ENCODE results near the gene CCNQ. TPM values are rescaled to one million over a fixed set of nuclear protein-coding genes. Genes with fewer than 3 reads are reported as not detected.

CCNQ gene
- total RNA-seq, 1 experiment from 2014 or later = 33.9 TPM

GRCh38 chrX:153592966-153593688, 5.8 kb downstream of the CCNQ start:
- intact Hi-C loops (cut with micrococcal nuclease; ENCODE audit: unreplicated experiment) = no loop called here
- Histone ChIP-seq H4K20me1 (ENCODE audit: insufficient read depth) (peaks cover 4% of the 10 kb centered on the region; the same call in 1 of the 2 replicates), H3K4me3 (no peak overlapping the region), H3K36me3 (ENCODE audit: low read depth) (no peaks in the 10 kb centered on the region), H3K4me1 (replicated peaks; ENCODE audit: insufficient read depth) (peaks cover 9% of the 10 kb centered on the region; the same call in 1 of the 2 replicates), H3K79me2 (ENCODE audit: low read depth) (peaks cover 21% of the 10 kb centered on the region), H3K9me2 (ENCODE audit: insufficient read depth) (no peaks in the 10 kb centered on the region), H3K27ac (no peak overlapping the region), H3F3A (ENCODE audit: insufficient read depth, low read depth) (no peaks in the 10 kb centered on the region), H2AFZ (no peak overlapping the region), H3K27me3 (ENCODE audit: insufficient read depth, low read depth) (no peaks in the 10 kb centered on the region), H3K9me3 (ENCODE audit: insufficient read depth, low read depth) (no peaks in the 10 kb centered on the region), H3K4me2 (no peak overlapping the region)
- POLR2A ChIA-PET (ENCODE audit: unreplicated experiment) = no interaction called here
- DNase-seq = no peak
- no TSS peak for BruUV-seq (replicated peaks)
- TF ChIP-seq CTCF (conservative IDR thresholded peaks at IDR 0.05) = no peak
- TF ChIP-seq EZH2 (IDR thresholded peaks at IDR 0.05; ENCODE audit: low read depth) = no peak
- CTCF ChIA-PET = no interaction called here

- Histone ChIP-seq H3K9me3 (ENCODE audit: insufficient read depth, low read depth) (no peaks in the 10 kb centered on the region), H3K79me2 (ENCODE audit: low read depth) (peaks cover 12% of the 10 kb centered on the region; the same call in 1 of the 2 replicates), H3K27me3 (ENCODE audit: insufficient read depth, low read depth) (no peaks in the 10 kb centered on the region), H3K4me2 (no peak overlapping the region), H3K4me3 (no peak overlapping the region), H3K27ac (no peak overlapping the region), H4K20me1 (ENCODE audit: insufficient read depth) (peaks cover 4% of the 10 kb centered on the region; the same call in 1 of the 2 replicates), H2AFZ (no peak overlapping the region), H3K9me2 (ENCODE audit: insufficient read depth) (no peaks in the 10 kb centered on the region), H3K4me1 (replicated peaks; ENCODE audit: insufficient read depth) (no peaks in the 10 kb centered on the region), H3K36me3 (ENCODE audit: low read depth) (no peaks in the 10 kb centered on the region), H3F3A (ENCODE audit: insufficient read depth, low read depth) (no peaks in the 10 kb centered on the region)
- intact Hi-C loops (cut with micrococcal nuclease; ENCODE audit: unreplicated experiment) = no loop called here
- DNase-seq = no peak
- no TSS peak for BruUV-seq (replicated peaks)
- POLR2A ChIA-PET (ENCODE audit: unreplicated experiment) = interaction anchor here (0.6 kb wide), 1 partner anchor 931 kb away, joined by 3 read pairs; no protein-coding TSS in a partner anchor
- CTCF ChIA-PET = no interaction called here
- TF ChIP-seq EZH2 (IDR thresholded peaks at IDR 0.05; ENCODE audit: low read depth) = no peak
- TF ChIP-seq CTCF (conservative IDR thresholded peaks at IDR 0.05) = no peak
These were observed 6.7 kb downstream of the CCNQ start for GRCh38 chrX:153592091-153592833.

GRCh38 chrX:153590961-153591956, 7.7 kb downstream of the CCNQ start:
- intact Hi-C loops (cut with micrococcal nuclease; ENCODE audit: unreplicated experiment) = no loop called here
- POLR2A ChIA-PET (ENCODE audit: unreplicated experiment) = no interaction called here
- H3K4me2 ChIP-seq = no peak overlapping the region
- CTCF ChIA-PET = no interaction called here
- no peaks in the 10 kb centered on the region for H3F3A ChIP-seq (ENCODE audit: insufficient read depth, low read depth)
- no peaks in the 10 kb centered on the region for H3K27me3 ChIP-seq (ENCODE audit: insufficient read depth, low read depth)
- H4K20me1 ChIP-seq (ENCODE audit: insufficient read depth) = peaks cover 2% of the 10 kb centered on the region; the same call in 1 of the 2 replicates
- 0 out of 2 replicates have a peak, but pooled peaks cover 2% of the 10 kb centered on the region for H3K79me2 ChIP-seq (ENCODE audit: low read depth)
- H3K4me3 ChIP-seq = no peak overlapping the region
- no peak overlapping the region for H2AFZ ChIP-seq
- no peaks in the 10 kb centered on the region for H3K9me2 ChIP-seq (ENCODE audit: insufficient read depth)
- no TSS peak for BruUV-seq (replicated peaks)
- TF ChIP-seq CTCF (conservative IDR thresholded peaks at IDR 0.05) (no peak), EZH2 (IDR thresholded peaks at IDR 0.05; ENCODE audit: low read depth) (no peak)
- H3K4me1 ChIP-seq (replicated peaks; ENCODE audit: insufficient read depth) = no peaks in the 10 kb centered on the region
- no peaks in the 10 kb centered on the region for H3K9me3 ChIP-seq (ENCODE audit: insufficient read depth, low read depth)
- H3K27ac ChIP-seq = no peak overlapping the region
- no peak for DNase-seq
- H3K36me3 ChIP-seq (ENCODE audit: low read depth) = no peaks in the 10 kb centered on the region
